Activated CD4-positive, alpha-beta T cell treated with anti-CD3 and anti-CD28 coated beads, Interleukin-2, Interleukin-6, amounts not matched to agents 100 ng/mL and 50 ng/mL, durations not matched to agents 16 hours and 8 hours (primary cell): ENCODE data around the gene CTCF.
"Not testable (repeated sequence)": the region's sequence is repeated elsewhere in the genome, so short reads cannot be mapped to it uniquely, and the experiment has no call there.

Source experiments
- DNase-seq: peaks from one replicate; pipeline ENCODE4 v3.0.0-alpha.2; 2020

The CTCF gene

DNA sequence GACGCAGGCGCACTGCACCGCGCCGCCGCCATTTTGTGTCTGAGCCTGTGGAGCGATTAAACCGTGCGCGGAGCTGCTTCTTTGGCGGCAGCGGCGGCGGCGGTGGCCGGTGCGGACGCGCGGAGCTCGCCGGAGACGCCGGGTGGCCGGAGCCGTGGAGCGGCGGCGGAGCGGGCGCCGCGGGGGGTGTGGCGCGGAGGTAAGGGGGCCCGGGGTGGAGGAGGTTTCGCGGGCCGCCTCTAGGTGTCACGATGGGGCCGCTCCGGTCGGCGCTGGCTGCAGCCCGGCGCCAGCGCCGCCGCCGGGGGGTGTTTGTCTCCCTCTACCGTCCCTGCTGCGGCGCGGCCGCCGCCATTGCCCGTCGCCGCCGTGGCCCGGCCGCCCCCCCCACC is at the start of gene CTCF:
Gene CTCF, plus strand, starts transcription at position 1 of the 392 bp plus-strand sequence. CDS start 48,307 bp downstream, outside the sequence.
- peak; percentile 87 for DNase-seq

- not testable (repeated sequence) for DNase-seq
These were observed 48.4 kb upstream of the CTCF start for GRCh38 chr16:67513892-67514291.

- peak; percentile 83 for DNase-seq
These were observed 47.9 kb upstream of the CTCF start for GRCh38 chr16:67514382-67514828.

GRCh38 chr16:67516296-67517154 is 45.8 kb upstream of the CTCF start:
- DNase-seq, result no peak

DNA sequence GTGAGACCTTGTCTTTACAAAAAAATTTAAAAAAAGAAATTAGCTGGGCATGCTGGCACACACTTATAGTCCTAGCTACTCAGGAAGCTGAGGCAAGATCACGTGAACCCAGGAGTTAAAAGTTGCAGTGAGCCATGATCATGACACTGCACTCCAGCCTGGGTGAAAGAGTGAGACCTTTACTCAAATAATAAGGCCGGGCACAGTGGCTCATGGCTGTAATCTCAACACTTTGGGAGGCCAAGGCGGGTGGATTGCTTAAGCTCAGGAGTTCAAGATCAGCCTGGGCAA is 45.2 kb upstream of the CTCF start:
- DNase-seq, result no peak

DNA sequence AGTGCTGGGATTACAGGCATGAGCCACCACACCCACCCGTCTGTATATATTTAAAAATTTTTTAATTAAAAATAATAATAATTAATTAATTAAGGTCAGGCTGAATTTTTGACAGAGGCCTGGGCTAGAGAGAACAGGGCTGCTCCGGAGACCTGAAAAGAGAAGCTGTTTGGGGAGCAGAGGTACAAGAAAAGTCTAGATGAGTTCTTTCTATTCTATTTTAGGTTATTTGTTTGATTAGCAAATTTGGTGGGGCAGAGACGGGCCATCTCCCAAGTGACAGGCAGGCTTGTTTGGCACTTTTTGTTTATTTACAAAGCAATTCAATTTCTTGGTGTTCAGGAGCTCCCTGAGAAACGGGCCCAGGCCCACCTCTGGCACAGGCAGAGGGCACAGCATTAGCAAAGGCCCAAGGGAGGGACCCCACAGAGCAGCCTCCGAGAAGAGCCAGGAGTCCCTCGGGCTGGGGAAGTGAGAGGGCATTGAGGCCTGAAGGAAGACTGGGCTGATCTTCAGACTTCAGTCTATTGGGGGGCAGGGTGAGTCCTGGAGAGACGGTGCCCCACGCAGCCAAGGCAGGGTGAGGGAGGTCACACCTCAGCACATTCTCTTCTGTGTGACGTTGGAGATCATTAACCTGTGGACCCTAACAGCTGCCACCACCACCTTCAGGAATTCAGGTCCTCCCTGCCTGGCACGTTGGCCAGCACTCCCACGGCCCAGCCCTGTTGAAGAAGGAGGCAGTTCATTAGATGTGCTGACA is 44.5 kb upstream of the CTCF start:
- no peak for DNase-seq

DNA sequence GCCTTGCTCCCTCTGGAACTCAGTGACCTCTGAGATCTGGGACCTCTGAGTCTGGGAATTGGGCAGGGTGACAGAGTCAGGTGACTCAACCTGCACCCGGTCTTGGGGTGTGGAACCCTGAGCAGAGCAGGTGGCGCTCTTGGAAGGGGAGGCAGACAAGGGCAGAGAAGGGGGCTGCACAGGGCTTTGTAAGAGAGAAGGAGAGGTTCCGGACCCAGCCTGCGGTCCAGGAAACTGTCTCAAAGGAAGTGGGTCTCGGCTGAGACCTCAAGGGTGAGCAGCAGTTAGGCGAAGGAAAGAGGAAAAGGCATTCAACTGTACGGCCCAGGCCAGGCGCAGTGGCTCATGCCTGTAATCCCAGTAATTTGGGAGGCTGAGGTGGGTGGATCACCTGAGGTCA is 43.6 kb upstream of the CTCF start:
- DNase-seq, result no peak

DNA sequence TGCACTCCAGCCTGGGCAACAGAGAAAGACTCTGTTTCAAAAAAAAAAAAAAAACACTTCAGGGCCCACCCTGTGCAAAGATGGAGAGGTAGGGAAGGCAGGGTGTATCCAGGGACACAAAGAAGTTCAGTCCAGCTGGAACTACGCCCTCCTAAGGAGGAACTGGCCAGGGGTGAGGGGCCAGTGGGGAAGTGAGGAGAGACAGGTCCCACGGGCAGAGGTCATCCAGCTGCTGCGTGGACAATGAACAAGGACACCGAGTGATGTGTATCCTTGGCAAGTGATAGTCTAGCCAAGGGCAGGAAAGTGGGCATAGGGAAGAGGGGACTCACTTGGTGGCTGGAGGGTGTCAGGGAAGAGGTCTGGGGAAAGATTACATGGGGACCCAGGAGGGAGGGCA is 43.1 kb upstream of the CTCF start:
- DNase-seq, result no peak

GRCh38 chr16:67521095-67521804 is 41.1 kb upstream of the CTCF start:
- DNase-seq, result peak; percentile 97

DNA sequence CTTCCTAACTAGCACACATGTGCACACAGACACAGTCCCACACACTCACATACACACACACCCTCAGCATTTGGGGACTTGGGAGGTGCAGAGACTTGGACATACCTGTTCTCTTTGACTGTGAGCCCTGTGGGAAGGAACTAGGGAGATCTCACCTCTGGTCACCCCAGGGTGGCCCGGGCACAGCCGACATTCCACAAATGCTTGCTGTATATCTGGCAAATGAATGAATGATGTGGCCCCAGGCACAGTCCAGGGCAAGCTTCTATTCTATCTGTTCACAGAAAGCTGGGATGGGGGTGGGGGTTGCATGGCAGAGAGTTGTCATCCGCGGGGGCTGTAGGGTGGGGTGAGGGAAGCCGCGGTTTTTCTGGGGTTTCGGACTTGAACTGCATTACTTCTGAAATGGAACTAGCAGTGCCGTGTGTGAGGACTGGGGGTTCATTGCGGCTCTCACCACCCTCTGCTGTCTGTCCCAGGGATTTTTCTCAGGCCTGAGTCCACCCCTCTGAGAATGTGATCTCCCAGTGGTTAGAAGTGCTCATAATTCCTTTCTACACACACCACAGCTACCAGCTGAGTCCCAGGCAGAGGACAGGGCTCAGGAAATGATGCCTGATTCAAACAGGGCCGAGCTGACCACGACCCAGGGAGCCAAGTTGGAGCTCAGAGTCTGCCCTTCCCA is 37.0 kb upstream of the CTCF start:
- no peak for DNase-seq

DNA sequence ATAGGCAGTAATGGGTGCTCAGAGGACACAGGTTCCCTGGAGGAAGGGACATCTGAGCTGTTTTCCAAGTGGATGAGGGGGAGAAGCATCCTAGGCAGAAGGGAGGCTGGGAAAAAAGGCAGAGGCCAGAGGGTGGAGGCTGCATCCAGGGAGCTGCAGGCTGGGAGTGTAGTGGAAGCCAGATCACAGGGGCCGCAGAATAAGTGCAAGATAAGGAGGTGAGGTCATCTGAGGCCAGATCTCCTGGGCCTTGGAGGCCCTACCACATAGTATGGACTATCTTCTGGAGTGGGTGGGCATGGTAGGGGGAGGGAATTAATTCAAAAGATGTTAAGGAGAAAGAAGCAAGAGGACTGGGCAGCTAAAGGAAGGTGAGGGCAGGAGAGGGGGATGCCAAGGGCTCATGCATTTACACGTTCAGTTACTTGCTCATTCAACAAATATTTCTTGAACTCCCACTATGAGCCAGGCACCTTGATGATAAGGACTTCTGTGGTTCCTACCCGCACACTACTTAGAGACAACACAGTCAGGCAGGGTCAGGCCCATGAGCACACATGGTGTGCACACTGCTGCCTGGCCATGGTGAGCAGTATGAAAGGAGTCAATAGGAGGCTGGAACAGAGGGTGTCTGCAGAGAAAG is 36.1 kb upstream of the CTCF start:
- no peak for DNase-seq

DNA sequence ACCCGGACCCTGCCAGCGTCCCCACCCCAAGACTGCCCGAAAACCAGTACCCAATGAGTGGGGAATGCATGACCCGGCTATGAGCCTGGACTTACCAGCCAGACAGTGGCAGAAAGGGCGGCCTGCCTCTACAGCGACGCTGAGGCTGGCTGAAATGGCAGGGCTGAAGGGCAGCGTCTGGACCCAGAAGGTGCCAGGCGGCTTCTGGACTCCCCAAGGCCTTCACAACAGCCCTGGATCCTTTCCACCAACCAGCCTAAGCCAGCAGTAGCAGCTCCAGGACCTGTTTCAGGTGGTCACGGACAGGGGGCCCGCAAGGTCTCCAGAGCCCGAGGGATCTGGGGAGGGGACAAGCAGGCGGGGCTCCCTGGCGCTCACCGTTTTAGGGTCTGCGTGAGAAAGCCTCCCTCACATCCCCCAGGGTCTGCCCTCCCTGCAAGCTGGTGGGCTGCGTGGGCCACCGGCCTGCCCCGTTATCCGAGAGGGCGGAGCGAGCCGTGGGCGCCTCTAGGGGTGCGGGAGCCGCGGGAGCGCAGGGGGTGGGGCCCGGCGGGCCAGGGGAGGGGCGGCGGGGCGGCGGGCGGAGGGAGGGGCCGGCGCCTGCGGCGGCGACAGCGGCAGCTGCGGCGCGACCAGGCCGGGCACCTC is 34.0 kb upstream of the CTCF start, which contains the start of gene RIPOR1:
Gene RIPOR1, plus strand, starts transcription at position 608 of the 648 bp plus-strand sequence. CDS start 9,618 bp downstream, outside the sequence.
- DNase-seq, result peak; percentile 36

- peak; percentile 23 for DNase-seq
These were observed 33.3 kb upstream of the CTCF start for GRCh38 chr16:67528870-67529581.

DNA sequence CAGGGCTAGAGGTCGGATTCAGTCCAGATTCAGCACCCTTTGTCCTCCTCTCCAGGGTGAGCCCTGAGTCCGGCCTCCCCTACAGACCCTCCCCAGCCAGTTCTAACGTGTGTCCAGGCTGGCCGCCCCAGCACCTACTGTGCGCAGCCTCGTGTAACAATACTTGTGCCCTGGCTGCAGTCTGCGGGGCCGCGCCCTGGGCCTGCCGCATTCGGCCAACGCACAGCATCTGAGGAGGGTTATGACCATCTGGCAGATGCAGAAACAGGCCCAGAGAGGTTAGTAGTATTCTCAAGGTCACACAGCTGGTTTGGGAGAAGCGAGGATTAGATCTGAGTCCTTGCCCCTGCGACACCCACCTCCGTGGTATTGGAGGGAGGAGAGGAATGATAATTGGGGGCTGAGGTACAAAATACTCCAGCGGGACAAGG is 32.7 kb upstream of the CTCF start:
- DNase-seq, result no peak

DNA sequence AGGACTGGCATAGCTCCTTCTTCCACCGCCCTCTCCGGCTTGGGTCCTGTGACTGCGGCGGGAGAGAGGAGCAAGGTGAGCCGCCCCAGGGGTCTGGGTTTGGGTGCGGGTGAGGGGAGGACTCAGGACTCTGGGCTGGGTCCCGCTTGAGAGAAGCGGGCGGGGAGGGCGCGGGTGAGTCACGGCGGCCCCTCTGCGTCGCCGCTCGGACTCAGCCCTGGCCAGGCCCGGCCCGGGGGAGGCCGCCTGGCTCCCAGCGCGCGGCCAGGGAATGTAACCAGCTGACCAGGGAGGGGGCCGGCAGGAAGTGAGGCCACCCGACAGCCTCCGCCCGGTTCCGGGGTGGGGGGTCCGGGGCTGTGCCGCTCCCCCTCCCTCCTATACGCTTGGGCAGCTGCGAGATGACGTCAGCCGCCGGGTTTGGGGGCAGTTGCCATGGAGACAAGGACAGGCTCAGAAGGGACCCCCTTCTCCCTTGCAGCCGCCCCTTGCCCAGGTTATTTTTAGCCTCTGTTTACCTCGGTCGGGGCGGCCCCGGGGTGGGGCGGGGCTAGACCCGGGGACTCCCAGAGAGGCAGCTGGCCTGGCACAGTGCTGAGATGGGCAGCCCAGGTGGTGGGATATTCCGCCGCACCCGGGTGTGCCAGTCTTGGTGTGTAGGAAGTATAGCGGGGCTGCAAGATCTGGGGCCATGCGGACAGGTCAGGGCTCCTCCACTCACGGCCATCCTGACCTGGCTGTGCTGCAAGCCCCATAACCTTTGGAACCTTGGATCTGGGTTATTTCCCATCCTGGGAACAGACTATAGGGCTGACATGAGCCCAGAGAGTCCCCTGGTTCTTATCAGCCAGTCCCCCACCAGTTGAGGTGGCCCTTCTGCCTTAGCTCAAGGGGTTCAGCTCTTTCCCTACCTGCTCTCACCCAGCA is 32.0 kb upstream of the CTCF start:
- DNase-seq, result no peak

DNA sequence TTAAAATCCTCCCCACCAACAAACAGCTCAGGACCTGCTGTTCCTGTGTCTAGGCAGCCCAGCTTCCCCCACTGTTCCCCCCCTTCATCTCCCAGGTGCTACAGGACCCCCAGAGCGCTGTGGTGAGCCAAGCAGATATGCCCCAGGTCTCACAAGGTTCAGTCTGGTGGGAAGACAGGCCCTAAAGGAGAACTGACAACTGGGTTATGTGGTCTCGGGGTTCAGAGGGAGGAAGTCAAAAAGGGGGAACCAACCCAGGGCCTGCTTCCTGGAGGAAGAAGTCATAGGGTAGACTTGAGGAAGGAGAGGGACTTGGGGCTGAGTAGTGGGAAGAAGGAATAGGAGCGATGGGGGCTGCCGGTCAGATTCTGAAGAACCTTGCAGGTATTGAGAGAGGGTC is 31.1 kb upstream of the CTCF start:
- no peak for DNase-seq

- no peak for DNase-seq
These were observed 29.2 kb upstream of the CTCF start for GRCh38 chr16:67533024-67533560.

DNA sequence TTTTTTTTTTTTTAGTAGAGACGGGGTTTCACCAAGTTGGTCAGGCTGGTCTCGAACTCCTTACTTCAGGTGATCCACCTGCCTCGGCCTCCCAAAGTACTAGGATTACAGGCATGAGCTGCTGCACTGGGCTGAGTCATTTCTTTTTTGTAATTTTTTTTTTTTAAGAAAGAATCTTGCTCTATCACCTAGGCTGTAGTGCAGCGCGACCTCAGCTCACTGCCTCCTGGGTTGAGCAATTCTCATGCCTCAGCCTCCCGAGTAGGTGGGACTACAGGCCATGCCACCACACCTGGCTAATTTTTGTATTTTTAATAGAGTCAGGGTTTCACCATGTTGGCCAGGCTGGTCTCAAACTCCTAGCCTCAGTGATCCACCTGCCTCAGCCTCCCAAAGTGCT is 28.3 kb upstream of the CTCF start:
- not testable (repeated sequence) for DNase-seq

DNA sequence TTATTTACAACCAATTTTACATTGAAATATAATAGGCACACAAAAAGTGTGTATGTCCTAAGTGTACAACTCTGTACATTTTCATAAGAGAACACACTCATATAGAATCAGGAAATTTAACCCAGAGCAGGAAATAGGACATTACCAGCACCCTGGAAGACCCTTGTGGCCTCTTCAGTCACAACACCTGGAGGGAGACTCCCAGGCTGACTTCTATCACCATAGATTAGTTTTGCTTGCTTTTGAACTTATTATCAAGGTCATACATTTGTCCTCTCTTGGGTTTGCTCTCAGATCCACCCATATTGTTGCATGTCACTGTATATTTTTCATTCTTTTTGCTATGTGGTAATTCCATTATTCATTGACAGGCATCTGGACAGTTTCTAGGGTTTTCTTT is 27.9 kb upstream of the CTCF start:
- no peak for DNase-seq

DNA sequence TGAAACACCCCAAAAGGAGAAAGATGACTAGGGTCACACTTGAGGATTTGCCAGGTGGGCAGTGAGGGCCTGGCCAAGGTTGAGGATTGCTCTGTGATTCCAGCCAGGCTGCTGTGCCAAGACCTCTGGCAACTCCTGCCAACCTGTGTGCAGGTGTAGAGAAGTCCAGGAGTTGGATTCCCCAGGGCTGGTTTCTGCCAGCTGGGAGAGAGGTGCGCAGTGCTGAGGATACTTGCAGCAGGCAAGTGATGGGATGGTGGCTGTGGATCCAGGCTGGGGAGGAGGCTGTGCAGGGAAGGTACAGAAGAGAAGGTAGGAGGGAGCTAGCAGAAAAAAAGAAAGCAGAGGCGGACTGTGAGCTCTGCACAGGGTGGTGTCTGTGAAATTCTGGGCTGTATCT is 27.1 kb upstream of the CTCF start:
- no peak for DNase-seq
